ENCODE data around the gene TEX28.
A peak's percentile ranks its signal among the peaks of the same experiment; 100 is the strongest.
"Not testable (repeated sequence)": the region's sequence is repeated elsewhere in the genome, so short reads cannot be mapped to it uniquely, and the experiment has no call there.

TEX28 gene

DNA sequence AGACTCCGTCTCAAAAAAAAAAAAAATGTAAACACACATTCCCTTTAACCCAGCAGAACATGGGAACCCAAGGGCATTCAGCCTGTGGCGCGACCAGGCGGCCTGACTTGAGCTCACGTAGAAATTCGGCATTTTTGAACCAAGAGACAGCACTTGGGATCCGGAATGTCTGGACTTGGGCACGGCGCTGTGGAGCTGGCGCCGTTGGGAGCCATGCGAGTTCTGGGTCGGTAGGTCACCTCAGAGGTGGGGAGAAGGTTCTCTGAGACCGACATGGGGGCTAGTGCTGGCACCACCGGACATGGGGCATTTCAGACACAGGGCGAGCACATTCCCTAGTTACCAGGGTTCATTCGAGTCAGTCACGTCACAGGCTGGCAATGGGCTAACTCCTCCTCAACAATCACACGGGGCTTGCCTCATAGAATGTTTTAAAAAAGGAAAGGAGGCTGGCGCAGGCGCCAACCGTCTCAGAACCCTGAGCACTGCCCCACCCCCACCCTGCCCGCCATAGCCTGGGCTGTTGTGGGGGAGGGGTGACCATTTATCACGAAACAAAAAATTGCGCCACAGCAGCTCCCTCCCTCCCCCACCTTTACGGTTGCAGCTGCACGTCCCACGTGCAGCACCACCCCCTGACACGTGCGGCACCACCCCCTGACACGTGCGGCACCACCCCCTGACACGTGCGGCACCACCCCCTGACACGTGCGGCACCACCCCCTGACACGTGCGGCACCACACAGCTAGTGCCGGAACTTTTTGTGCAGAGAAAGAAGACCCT is at the start of gene TEX28:
TEX28 (minus strand) TSS at position 334 of the 784 bp plus-strand sequence. CDS start 3,007 bp downstream, outside the sequence.
- no peak for DNase-seq

DNA sequence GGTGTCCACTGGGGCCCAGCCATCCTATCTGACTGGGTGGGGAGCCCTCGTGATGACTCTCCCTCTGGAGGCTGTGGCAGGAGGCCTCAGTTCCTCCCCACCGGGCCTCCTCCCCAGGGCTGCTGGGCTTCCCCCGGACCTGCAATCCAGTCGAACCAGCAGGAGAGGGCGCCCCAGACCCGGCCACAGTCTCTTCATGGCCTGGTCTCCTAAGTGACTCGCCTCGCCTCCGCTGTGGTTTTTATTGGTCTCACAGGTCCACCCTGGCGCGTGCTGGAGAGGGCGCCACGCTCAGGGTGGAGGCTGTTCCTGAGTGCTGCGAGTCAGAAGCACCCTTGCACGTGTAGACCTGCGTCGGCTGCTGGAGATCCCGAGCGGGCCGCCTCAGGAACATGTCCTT is 48.7 kb upstream of the TEX28 start:
- DNase-seq = not testable (repeated sequence)

DNA sequence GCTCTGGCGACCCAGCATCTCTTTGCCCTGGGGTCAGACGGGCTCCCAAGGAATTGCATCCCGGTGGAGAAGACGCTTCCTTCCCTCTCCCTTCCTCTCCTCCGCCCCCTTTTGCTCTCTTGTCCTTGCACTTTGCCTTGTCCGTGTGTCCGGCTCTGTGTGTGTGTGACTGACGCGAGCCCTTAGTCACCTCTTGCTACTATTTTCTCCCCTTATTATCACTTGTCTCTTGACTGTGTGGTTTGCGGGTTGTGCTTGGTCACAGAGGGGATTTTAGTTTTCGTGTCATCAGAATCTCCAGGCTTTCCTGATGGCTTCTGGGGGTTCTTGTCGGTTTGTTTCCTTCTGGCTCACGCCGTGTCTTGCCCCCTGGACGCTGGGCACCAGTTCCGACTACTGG is 48.1 kb upstream of the TEX28 start:
- not testable (repeated sequence) for DNase-seq

GRCh38 chrX:154341399-154342298 is 46.7 kb upstream of the TEX28 start:
- not testable (repeated sequence) for DNase-seq

DNA sequence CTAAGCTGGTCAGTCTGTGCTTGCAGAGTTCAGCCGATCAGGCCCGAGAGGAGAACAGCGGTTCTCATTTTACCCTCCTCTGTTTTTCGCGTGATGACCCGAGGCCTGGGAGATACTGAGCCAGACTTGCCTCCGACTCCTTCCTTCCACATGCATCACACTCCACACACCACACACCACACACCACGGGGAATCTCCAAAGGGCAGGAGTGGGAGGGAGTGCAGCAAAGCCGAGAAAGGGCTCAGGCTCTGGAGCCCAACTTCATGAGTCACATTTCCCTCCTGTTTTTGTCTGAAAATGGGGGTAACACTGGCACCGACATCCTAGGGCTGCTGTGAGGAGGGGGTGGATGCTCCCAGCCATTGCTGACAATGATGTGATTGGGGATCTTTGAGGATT is 39.6 kb upstream of the TEX28 start:
- no peak for DNase-seq

GRCh38 chrX:154333837-154334271 is 38.9 kb upstream of the TEX28 start:
- no peak for DNase-seq

DNA sequence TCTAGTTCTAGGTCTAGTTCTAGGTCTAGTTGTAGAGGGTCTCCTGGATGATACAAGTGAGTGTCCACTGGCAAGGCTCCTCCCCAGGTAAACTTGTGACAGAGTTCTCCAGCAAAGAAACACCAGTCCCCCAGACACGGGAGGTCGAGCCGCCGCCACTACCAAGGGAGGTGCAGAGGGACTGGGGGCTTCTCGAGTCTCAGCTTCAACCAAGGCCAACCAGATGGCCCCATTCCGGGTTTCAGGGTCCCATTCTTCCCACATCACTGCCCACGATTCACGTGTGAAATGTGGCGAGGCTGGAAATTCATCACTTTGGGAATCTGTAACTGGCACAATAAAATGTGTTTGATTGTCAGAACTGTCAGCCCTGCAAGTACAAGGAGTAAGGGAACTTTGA is 38.2 kb upstream of the TEX28 start:
- no peak for DNase-seq

DNA sequence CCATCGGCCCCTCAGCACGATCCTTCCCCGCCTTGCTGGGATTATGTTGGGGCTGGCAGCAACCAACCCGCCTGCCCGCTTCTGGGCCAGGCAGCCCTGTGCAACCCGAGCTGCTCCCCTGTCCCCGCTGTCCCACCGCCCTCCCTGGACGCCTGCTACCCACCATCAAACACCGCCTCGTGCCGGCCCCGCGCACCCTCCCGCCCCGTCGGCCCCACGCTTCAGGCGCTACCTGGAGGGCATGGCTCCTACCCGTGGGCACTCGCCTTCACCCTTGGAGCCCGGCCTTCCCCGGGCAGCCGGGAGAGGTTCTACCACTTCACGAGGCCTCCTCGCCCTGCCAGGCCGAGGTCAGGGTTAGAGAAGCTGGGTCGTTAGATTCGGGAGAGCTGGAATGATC is 37.6 kb upstream of the TEX28 start:
- no peak for DNase-seq

- DNase-seq = no peak
Measured at GRCh38 chrX:154329294-154329693, 34.4 kb upstream of the TEX28 start.

GRCh38 chrX:154328646-154329045 is 33.7 kb upstream of the TEX28 start:
- DNase-seq = no peak

- DNase-seq = no peak
Measured at GRCh38 chrX:154327038-154327820, 32.3 kb upstream of the TEX28 start.

DNA sequence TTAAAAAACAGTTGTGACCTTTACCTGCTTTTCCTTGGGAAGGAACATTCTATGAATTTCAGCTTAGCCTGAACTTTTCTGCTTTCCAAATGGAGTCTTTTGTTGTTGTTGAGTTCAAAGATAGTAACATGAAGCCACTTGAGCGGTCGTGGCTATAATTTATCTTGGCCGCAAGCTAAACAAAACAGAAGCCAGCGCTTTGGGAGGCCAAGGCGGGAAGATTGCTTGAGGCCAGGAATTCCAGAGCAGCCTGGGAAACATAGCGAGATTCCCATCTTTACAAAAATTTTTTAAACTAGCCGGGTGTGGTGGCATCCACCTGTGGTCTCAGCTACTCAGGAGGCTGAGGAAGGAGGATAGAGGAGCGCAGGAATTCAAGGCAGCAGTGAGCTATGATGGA is 30.6 kb upstream of the TEX28 start:
- no peak for DNase-seq

GRCh38 chrX:154323537-154323936 is 28.6 kb upstream of the TEX28 start:
- no peak for DNase-seq

GRCh38 chrX:154322890-154323289 is 28.0 kb upstream of the TEX28 start:
- no peak for DNase-seq

- DNase-seq = peak in 6 of 56 donors; percentile 1 to 29 (median 6)
Measured at GRCh38 chrX:154321594-154321993, 26.7 kb upstream of the TEX28 start.

- no peak for DNase-seq
Measured at GRCh38 chrX:154321152-154321551, 26.2 kb upstream of the TEX28 start.

- DNase-seq = no peak
Measured at GRCh38 chrX:154320406-154320805, 25.5 kb upstream of the TEX28 start.

DNA sequence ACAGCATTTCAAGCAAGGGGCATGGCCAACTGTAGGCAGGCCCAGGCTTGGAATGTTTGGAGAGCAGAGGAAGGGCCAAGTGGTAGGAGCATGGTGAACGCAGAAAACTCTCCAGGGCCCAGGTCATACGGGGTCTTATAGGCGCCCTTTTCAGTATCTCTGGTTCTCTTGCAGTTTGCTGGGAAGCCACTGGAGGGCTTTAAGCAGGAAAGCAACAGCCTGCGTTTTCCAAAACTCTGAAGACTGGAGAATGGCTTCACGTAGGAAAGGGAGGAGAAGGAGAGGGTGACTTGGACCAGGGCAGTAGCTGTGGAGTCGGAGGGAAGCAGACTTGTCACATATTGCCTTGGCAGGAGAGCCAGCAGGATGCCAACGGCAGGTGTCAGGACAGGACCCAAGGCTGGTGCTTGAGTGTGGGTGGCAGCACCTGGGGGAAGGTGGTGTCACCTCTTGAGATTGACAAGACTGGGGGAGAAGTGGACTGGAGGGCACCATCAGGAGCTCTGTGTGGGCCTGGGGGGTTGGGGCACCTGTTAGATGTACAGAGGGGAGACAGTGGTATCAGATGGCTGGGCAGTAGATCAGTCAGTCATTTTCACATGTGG is 22.6 kb upstream of the TEX28 start:
- DNase-seq = no peak

GRCh38 chrX:154315416-154315815 is 20.5 kb upstream of the TEX28 start:
- no peak for DNase-seq

GRCh38 chrX:154313147-154313546 is 18.2 kb upstream of the TEX28 start:
- no peak for DNase-seq

DNA sequence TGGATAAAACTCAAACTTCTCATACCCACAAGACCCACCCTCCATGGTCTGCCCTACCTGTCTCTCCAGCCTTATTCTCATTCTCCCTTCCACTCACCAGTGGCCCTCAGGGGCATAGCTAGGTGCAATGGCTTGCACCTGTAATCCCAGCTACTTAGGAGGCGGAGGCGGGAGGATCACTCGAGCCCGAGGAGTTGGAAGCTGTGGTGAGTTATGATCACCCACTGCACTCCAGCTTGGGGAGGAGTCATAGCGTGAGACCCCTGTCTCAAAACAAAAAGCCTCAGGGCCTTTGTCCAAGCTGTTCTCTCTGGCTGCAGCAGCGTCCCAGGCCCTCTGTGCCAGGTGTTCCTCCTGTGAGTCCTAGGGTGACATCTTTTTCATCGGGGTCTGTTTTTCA is 17.2 kb upstream of the TEX28 start:
- DNase-seq = no peak

All from amygdala (tissue), 56 donors.